CD4-positive, alpha-beta T cell (primary cell): Measurements from ENCODE around the gene ABCC4. TPM values are rescaled to one million over a fixed set of nuclear protein-coding genes. Genes with fewer than 3 reads are reported as not detected.

ENCODE experiments used
- ATAC-seq: fragments of 200-7000 bp; cut with Tn5 transposase; one replicate; pipeline ENCODE4 v1.10.0; 2022; ENCODE audit warnings: mild to moderate bottlenecking; ENCODE audit not compliant: poor library complexity
- CTCF ChIA-PET: fragments of 350-600 bp; sonication (Branson Sonifier 250); formaldehyde crosslinking; loops from one replicate; lab custom pipeline; 2021; ENCODE audit warnings: antibody characterized with exemption, inconsistent platforms; lab: Charles Lee
- POLR2A ChIA-PET: fragments of 350-600 bp; sonication (Branson Sonifier 250); formaldehyde crosslinking; loops from one replicate; lab custom pipeline; 2021; ENCODE audit warnings: antibody characterized with exemption, inconsistent platforms; lab: Charles Lee
- DNase-seq, 14 experiments: peaks; one replicate each; pipeline ENCODE4 v3.0.0-alpha.2; 2013 to 2020; ENCODE audit warnings: mixed read lengths in 2 of 14
- H3K27ac ChIP-seq, 2 donors: one replicate each; pipeline versions ENCODE4 v1.5.1 to v1.7.0; 2013; ENCODE audit warnings: low read length in 2 of 2, low read depth in 1 of 2, mild to moderate bottlenecking in 1 of 2
- H3K27me3 ChIP-seq, 2 experiments: 1 replicate in 1 of 2; 2 replicates in 1 of 2; pipeline versions ENCODE4 v1.6.1 to v1.7.0; 2013; ENCODE audit warnings: low read length in 2 of 2, control low read depth in 1 of 2, mild to moderate bottlenecking in 1 of 2, moderate library complexity in 1 of 2; ENCODE audit not compliant: insufficient read depth in 2 of 2, control insufficient read depth in 1 of 2
- H3K36me3 ChIP-seq: one replicate; pipeline ENCODE4 v1.6.1; 2013; ENCODE audit warnings: low read length, control low read depth; ENCODE audit not compliant: insufficient read depth
- H3K4me1 ChIP-seq: one replicate; pipeline ENCODE4 v1.6.1; 2013; ENCODE audit warnings: low read length, control low read depth; ENCODE audit not compliant: insufficient read depth
- H3K4me3 ChIP-seq: one replicate; pipeline ENCODE4 v1.5.1; 2013; ENCODE audit warnings: mild to moderate bottlenecking, low read length, moderate library complexity
- H3K9me3 ChIP-seq, 2 experiments: 1 replicate in 1 of 2; 2 replicates in 1 of 2; pipeline versions ENCODE4 v1.6.1 to v1.7.0; 2013; ENCODE audit warnings: low read length in 2 of 2, mild to moderate bottlenecking in 2 of 2, control low read depth in 1 of 2, moderate library complexity in 1 of 2; ENCODE audit not compliant: control insufficient read depth in 1 of 2, insufficient read depth in 1 of 2
- H3K27ac Mint-ChIP-seq: one replicate; pipeline ENCODE4 v1.8.0; 2020; ENCODE audit warnings: mixed read lengths
- H3K27me3 Mint-ChIP-seq: one replicate; pipeline ENCODE4 v1.8.0; 2021; ENCODE audit warnings: mixed read lengths
- H3K36me3 Mint-ChIP-seq: one replicate; pipeline ENCODE4 v1.8.0; 2021; ENCODE audit warnings: low read depth, mixed read lengths
- H3K4me1 Mint-ChIP-seq: one replicate; pipeline ENCODE4 v1.8.0; 2021; ENCODE audit warnings: low read depth, mixed read lengths
- H3K4me3 Mint-ChIP-seq: one replicate; pipeline ENCODE4 v1.8.0; 2020; ENCODE audit warnings: mild to moderate bottlenecking, mixed read lengths
- H3K9me3 Mint-ChIP-seq: one replicate; pipeline ENCODE4 v1.8.0; 2020; ENCODE audit warnings: mixed read lengths
- intact Hi-C, 2 experiments: fragments of 100-400 bp; cut with DNase I in 1 of 2; cut with micrococcal nuclease in 1 of 2; formaldehyde crosslinking; loops; one replicate each; pipeline versions ENCODE4 v1.15.1 to v1.9.0; 2023 to 2025; cut with DNase I, micrococcal nuclease
- total RNA-seq, 174 experiments: library from RNA in 2 of 174; stranded (reverse) in 2 of 174; gene quantifications; one replicate each; pipeline ENCODE4 v1.2.3 and lab custom pipeline; 2021 to 2026
- TF ChIP-seq, protein P1 (sequence below): fragments of 200-600 bp; IDR thresholded peaks from one replicate; pipeline ENCODE4 v1.8.0; 2022; ENCODE audit warnings: antibody characterized with exemption, mild to moderate bottlenecking

The ABCC4 gene
- total RNA-seq, 2 experiments from 2014 or later, result 4.0 to 4.4 TPM

DNA sequence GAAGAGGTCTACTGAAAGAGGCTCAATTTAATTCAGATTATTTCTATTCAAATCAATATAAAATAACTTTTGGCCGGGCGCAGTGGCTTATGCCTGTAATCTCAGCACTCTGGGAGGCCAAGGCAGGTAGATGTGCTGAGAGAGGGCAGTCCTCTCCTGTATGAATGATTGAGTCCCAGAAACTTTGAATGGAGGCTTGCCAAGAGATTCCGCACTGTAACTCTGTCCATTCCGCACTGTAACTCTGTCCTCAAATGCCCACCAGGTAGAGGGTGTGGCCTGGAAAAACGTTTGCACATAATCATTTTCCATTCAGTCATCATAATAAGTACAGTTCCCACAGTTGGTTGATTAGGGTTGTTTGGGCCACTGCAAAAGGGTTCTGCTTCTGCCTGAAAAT, 314.2 kb downstream of the ABCC4 start:
- H3K9me3 Mint-ChIP-seq, result no peaks in the 10 kb centered on the region
- CTCF ChIA-PET, result no interaction called here
- H3K4me1 ChIP-seq, result no peaks in the 10 kb centered on the region
- H3K27me3 Mint-ChIP-seq, result peaks cover 21% of the 10 kb centered on the region
- no peak for ATAC-seq
- no peaks in the 10 kb centered on the region for H3K36me3 ChIP-seq
- no peak overlapping the region for H3K27ac Mint-ChIP-seq
- H3K27me3 ChIP-seq, result peaks cover 4 to 10% of the 10 kb centered on the region in 2 experiments
- H3K4me3 ChIP-seq, result no peak overlapping the region
- TF ChIP-seq, protein P1, sequence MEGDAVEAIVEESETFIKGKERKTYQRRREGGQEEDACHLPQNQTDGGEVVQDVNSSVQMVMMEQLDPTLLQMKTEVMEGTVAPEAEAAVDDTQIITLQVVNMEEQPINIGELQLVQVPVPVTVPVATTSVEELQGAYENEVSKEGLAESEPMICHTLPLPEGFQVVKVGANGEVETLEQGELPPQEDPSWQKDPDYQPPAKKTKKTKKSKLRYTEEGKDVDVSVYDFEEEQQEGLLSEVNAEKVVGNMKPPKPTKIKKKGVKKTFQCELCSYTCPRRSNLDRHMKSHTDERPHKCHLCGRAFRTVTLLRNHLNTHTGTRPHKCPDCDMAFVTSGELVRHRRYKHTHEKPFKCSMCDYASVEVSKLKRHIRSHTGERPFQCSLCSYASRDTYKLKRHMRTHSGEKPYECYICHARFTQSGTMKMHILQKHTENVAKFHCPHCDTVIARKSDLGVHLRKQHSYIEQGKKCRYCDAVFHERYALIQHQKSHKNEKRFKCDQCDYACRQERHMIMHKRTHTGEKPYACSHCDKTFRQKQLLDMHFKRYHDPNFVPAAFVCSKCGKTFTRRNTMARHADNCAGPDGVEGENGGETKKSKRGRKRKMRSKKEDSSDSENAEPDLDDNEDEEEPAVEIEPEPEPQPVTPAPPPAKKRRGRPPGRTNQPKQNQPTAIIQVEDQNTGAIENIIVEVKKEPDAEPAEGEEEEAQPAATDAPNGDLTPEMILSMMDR, result no peak
- H3K27ac ChIP-seq, result no peak overlapping the region
- H3K4me1 Mint-ChIP-seq, result no peaks in the 10 kb centered on the region
- intact Hi-C loops, result no loop called here
- POLR2A ChIA-PET, result no interaction called here
- H3K9me3 ChIP-seq, result no peaks in the 10 kb centered on the region
- H3K4me3 Mint-ChIP-seq, result no peak overlapping the region
- H3K36me3 Mint-ChIP-seq, result no peaks in the 10 kb centered on the region
- no peak for DNase-seq

DNA sequence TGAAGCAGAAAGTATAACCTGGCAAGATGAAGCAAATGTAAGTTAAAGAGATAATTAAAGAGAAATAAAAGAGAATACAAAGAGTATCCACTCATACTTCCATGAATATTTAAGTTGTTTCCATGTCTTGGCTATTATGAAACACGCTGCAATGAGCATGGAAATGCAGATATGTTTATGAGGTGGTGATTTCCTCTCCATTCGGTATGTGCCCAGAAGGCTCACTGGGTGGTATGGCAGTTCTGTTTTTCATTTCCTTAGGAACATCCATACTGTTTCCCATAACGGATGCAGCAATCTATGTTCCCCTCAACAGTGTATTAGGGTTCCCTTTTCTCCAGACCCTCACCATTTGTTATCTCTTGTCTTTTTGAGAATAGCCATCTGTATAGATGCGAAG, 316.3 kb downstream of the ABCC4 start:
- POLR2A ChIA-PET, result no interaction called here
- Histone ChIP-seq H3K27ac (no peak overlapping the region), H3K9me3 (no peaks in the 10 kb centered on the region), H3K27me3 (peaks cover 0 to 6% of the 10 kb centered on the region in 2 experiments), H3K4me3 (no peak overlapping the region), H3K36me3 (no peaks in the 10 kb centered on the region), H3K4me1 (no peaks in the 10 kb centered on the region)
- ATAC-seq (no peak), DNase-seq (no peak)
- TF ChIP-seq, protein P1, result no peak
- intact Hi-C loops, result no loop called here
- Mint-ChIP-seq H3K27ac (no peak overlapping the region), H3K4me1 (no peaks in the 10 kb centered on the region), H3K4me3 (no peak overlapping the region), H3K9me3 (no peaks in the 10 kb centered on the region), H3K27me3 (peaks cover 11% of the 10 kb centered on the region), H3K36me3 (no peaks in the 10 kb centered on the region)
- CTCF ChIA-PET, result no interaction called here

DNA sequence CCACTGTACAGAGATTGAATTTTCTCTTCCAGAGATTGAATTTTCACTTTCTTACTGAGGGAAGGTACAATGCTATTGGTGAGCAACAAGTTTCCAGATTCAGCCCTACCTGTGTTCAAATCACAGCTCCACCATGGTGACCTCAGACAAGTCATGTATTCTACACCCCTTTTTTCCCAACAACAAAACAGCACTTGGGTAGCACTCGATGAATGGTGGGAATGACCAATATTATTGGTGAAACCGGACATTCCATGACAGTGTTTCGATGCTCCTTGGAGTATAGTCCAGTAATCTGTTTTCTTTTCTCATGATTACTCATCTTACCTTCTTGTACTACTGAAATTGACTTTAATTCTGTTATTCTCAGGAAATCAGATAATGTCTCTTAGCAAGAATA, 322.7 kb downstream of the ABCC4 start:
- H3K4me1 Mint-ChIP-seq, result no peaks in the 10 kb centered on the region
- H3K27me3 ChIP-seq, result no peaks in the 10 kb centered on the region
- peaks cover 5% of the 10 kb centered on the region for H3K27me3 Mint-ChIP-seq
- ChIA-PET POLR2A (no interaction called here), CTCF (no interaction called here)
- no peaks in the 10 kb centered on the region for H3K36me3 Mint-ChIP-seq
- intact Hi-C loops, result no loop called here
- H3K4me1 ChIP-seq, result no peaks in the 10 kb centered on the region
- no peak overlapping the region for H3K27ac ChIP-seq
- DNase-seq (no peak), ATAC-seq (no peak)
- H3K9me3 ChIP-seq, result no peaks in the 10 kb centered on the region
- no peaks in the 10 kb centered on the region for H3K9me3 Mint-ChIP-seq
- H3K27ac Mint-ChIP-seq, result no peak overlapping the region
- no peaks in the 10 kb centered on the region for H3K36me3 ChIP-seq
- H3K4me3 Mint-ChIP-seq, result no peak overlapping the region
- H3K4me3 ChIP-seq, result no peak overlapping the region
- TF ChIP-seq, protein P1, result no peak
